Cardiac muscle cell (in vitro differentiated cells and primary cell): ENCODE data around the gene C1QTNF9. TPM values are rescaled to one million over a fixed set of nuclear protein-coding genes. Genes with fewer than 3 reads are reported as not detected.

Source experiments
- DNase-seq, 2 donors: peaks; one replicate each; pipeline versions ENCODE4 v3.0.0 to v3.0.0-alpha.2; 2010 to 2017; ENCODE audit warnings: low read depth in 1 of 2, low spot score in 1 of 2
- H3K27ac ChIP-seq: fragments of 200-600 bp; sonication (generic); 2 replicates; pipeline ENCODE4 v1.5.1; 2016
- H3K27me3 ChIP-seq: fragments of 200-600 bp; sonication (generic); 2 replicates; pipeline ENCODE4 v1.6.0; 2016; ENCODE audit warnings: control low read depth
- H3K36me3 ChIP-seq: fragments of 200-600 bp; sonication (generic); 2 replicates; pipeline ENCODE4 v1.5.1; 2016; ENCODE audit warnings: control low read depth
- H3K4me1 ChIP-seq: fragments of 200-600 bp; sonication (generic); 2 replicates; pipeline ENCODE4 v1.8.1; 2017; ENCODE audit warnings: low read depth, mild to moderate bottlenecking, mixed run types
- H3K4me3 ChIP-seq: fragments of 200-600 bp; sonication (generic); 2 replicates; pipeline ENCODE4 v1.5.1; 2016; ENCODE audit warnings: mild to moderate bottlenecking
- H3K9me3 ChIP-seq: fragments of 200-600 bp; sonication (generic); 2 replicates; pipeline ENCODE4 v1.5.1; 2017; ENCODE audit warnings: low read depth, mild to moderate bottlenecking, control low read depth
- polyA plus RNA-seq: library from polyadenylated mRNA; unstranded; fragments of >200 nt; fragmentation: Nextera tagmentation; extraction: Ambion mirVana; gene quantifications from 2 replicates; pipeline ENCODE4 v1.2.1, GENCODE V29; 2016
- total RNA-seq: library from RNA; depleted of rRNA; stranded (reverse); fragments of >200 nt; gene quantifications from 2 replicates; pipeline ENCODE4 v1.2.3, GENCODE V29; 2016
- TF ChIP-seq, protein P1 (sequence below): IDR thresholded peaks from 2 replicates; pipeline ENCODE4 v1.5.1; 2012; ENCODE audit warnings: low read depth, mild to moderate bottlenecking, low read length

C1QTNF9 gene
- total and polyA plus RNA-seq, 2 experiments from 2014 or later = 0.12 TPM; not detected in 1

DNA sequence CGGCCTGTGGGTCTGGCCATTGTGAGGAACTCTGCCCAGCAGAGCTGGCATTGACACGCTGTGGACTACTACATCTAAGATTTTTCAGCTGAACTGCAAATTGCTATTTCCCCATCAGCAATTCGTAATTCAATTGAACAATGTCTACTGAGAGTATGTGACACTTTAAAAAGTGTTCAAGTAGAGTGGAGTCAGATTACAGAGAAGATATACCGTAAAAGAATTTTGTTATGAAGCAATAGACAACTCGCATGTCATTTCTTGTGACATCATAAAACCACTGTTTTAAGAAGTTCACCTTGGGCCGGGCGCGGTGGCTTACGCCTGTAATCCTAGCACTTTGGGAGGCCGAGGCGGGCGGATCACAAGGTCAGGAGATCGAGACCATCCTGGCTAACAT lies 32.5 kb upstream of the C1QTNF9 start:
- Histone ChIP-seq H3K27ac (no peak overlapping the region), H3K36me3 (no peaks in the 10 kb centered on the region), H3K4me1 (peaks cover 18% of the 10 kb centered on the region), H3K9me3 (no peaks in the 10 kb centered on the region), H3K27me3 (no peaks in the 10 kb centered on the region), H3K4me3 (no peak overlapping the region)
- TF ChIP-seq, protein P1, sequence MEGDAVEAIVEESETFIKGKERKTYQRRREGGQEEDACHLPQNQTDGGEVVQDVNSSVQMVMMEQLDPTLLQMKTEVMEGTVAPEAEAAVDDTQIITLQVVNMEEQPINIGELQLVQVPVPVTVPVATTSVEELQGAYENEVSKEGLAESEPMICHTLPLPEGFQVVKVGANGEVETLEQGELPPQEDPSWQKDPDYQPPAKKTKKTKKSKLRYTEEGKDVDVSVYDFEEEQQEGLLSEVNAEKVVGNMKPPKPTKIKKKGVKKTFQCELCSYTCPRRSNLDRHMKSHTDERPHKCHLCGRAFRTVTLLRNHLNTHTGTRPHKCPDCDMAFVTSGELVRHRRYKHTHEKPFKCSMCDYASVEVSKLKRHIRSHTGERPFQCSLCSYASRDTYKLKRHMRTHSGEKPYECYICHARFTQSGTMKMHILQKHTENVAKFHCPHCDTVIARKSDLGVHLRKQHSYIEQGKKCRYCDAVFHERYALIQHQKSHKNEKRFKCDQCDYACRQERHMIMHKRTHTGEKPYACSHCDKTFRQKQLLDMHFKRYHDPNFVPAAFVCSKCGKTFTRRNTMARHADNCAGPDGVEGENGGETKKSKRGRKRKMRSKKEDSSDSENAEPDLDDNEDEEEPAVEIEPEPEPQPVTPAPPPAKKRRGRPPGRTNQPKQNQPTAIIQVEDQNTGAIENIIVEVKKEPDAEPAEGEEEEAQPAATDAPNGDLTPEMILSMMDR = no peak
- no peak for DNase-seq

DNA sequence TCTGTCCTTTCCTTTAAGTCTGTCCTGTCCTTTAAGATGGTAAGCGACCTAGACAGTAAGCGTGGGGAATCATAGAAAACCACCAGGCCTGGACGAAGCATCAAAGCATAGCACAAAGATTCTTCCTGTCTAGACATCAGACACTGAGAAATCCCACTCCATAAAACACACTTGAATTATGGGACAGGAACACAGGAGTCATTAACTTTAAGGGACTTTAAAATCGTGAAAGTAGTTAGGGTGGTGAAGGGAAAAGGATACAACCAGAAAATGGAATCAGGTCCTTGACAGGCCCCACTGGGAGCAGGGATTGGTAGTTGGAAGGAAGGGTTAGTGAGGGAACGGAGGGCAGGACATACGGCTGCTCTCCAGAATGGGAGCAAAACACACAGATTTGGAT lies 31.6 kb upstream of the C1QTNF9 start:
- Histone ChIP-seq H3K27ac (no peak overlapping the region), H3K36me3 (no peaks in the 10 kb centered on the region)

DNA sequence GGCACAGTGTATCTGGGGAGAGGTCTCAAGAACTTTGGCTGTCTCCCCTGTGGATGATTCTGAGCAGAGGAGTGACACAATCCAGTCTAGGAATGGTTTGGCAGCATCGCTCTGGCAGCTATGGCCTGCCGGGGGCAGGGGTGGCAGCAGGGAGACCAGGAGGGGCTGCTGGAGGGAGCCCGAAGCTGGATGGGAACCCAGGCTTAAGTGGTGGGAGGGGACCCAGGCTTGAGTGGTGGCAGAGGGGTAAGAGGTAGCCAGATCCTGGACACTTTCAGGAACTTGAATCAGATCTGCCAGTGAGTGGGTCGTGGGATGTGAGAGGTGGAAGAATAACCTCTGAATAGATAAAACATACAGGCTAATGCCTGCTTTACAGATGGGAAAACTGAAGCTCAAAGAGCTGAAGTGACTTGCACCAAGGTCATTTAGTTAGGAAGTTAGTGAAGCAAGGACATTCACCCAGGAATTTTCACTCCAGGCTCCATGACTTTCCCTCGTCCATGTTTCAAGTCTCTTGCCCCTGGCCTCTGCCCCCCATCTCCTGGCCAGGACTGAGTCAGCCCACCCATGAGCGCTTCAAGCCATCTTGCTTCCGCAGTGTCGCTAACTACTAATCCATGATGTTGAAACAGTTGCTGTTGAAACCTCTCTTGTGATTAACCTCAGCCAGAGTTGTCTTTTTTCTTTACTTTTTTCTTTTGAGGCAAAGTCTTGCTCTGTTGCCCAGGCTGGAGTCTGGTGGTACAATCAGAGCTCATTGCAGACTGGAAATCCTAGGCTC lies 29.9 kb upstream of the C1QTNF9 start:
- no peaks in the 10 kb centered on the region for H3K36me3 ChIP-seq
- no peak overlapping the region for H3K27ac ChIP-seq
- H3K27me3 ChIP-seq = no peaks in the 10 kb centered on the region
- TF ChIP-seq, protein P1 = no peak
- H3K9me3 ChIP-seq = no peaks in the 10 kb centered on the region
- H3K4me3 ChIP-seq = no peak overlapping the region
- DNase-seq = peak in 1 of 2 donors; percentile 54
- peaks cover 16% of the 10 kb centered on the region for H3K4me1 ChIP-seq

More for the DNA sequence above, 31.6 kb upstream of the C1QTNF9 start:
- Histone ChIP-seq H3K4me3 (no peak overlapping the region), H3K9me3 (no peaks in the 10 kb centered on the region), H3K27me3 (no peaks in the 10 kb centered on the region), H3K4me1 (peaks cover 18% of the 10 kb centered on the region)
- TF ChIP-seq, protein P1 = no peak
- DNase-seq = no peak

DNA sequence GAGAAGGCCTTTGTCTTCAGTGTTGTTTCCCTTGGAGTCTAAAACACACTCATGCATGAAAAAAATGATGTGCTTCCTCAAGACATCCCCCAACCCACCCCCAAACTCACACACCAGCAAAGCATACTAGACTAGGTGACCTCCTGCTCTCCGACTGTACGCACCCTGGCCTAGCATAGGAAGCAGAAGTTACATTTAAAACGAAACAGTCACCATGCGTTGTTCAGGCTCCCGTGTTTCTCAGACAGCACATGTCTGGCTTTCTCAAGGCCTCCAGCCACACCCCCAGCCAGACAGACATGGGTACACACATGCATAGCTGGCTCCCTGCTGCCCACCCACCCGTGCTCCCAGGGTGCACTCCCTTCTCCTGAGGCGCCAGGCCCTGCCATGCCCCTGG lies 28.7 kb upstream of the C1QTNF9 start:
- TF ChIP-seq, protein P1 = no peak
- H3K4me3 ChIP-seq = no peak overlapping the region
- peaks cover 7% of the 10 kb centered on the region for H3K4me1 ChIP-seq
- no peaks in the 10 kb centered on the region for H3K36me3 ChIP-seq
- H3K27ac ChIP-seq = no peak overlapping the region
- H3K27me3 ChIP-seq = no peaks in the 10 kb centered on the region
- no peaks in the 10 kb centered on the region for H3K9me3 ChIP-seq
- no peak for DNase-seq

DNA sequence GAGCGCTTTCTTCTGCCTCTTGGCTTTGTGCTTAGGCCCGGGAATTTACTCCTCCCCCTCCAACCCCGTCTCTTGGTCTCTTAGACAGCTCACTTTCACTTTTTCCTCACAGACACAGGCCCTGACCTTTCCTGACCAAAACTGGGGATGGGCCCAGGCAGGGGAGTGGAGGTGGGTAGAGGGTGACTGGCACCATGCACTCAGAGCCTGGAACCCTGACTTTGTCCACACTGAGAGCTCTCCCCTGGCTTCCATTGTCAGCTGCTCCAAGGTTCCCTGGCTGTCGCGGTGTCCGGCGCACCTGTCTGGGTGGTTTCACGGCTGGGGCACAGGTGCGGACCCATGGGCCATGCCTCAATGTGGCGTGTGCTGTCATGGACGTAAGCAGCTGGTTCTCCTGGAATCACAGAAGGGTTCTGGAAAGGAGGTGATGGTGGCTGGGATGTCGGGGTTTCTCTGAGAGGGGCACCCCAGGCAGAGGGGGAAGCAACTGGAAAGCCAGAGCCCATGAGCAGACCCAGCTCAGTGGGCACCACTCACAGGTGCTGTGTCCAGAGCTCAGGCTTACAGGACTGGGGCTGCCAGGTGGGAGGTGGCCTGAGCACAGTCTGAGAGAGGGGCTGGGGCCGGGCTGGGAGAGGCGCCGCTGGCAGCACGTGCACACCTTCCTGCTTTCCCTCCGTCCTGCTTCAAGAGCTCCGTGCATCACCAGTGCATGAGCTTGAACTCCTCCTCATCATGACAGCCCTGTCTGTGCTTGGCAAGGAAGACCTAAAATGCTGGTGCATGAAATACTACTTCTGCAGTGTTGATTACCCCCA lies 28.0 kb upstream of the C1QTNF9 start:
- Histone ChIP-seq H3K27me3 (no peaks in the 10 kb centered on the region), H3K27ac (no peak overlapping the region), H3K36me3 (no peaks in the 10 kb centered on the region), H3K4me1 (peaks cover 7% of the 10 kb centered on the region), H3K4me3 (no peak overlapping the region), H3K9me3 (no peaks in the 10 kb centered on the region)
- TF ChIP-seq, protein P1 = no peak
- DNase-seq = no peak
